ENCODE results near the gene CFAP97.

DNA sequence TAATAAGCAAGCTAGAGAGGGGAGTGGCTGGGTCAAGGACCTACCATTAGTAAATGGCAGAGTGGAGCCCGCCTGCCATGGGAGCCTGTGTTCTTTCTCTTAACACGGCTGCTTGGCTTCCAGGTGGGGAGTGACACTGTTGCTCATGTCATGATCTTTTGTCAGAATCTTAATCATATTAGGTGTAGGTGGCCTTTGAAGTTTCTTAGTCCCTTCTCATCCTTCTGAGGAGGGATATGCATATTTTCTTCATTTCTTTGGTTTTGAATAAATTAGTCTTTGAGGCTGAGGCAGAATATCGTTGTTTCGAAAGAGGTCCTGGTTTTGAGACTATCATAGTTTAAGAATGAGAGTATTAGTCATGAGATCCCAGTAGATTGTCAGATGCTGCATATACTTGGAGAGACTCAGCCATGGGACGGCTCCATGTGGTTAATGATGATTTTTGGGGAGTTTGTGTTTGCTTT, 34.4 kb upstream of the CFAP97 start:
- TF ChIP-seq POLR2AphosphoS5 (IDR thresholded peaks at IDR 0.05; ENCODE audit: low read depth, low read length) (no peak), SIN3A (IDR thresholded peaks at IDR 0.05; ENCODE audit: borderline replicate concordance, insufficient read depth, low read length) (no peak), TAF1 (IDR thresholded peaks at IDR 0.05; ENCODE audit: borderline replicate concordance, insufficient read depth, low read length) (no peak), FOXP2 (optimal IDR thresholded peaks at IDR 0.05; ENCODE audit: borderline replicate concordance, extremely low read depth, extremely low read length, insufficient read depth) (no peak)
- TF ChIP-seq, protein P1, sequence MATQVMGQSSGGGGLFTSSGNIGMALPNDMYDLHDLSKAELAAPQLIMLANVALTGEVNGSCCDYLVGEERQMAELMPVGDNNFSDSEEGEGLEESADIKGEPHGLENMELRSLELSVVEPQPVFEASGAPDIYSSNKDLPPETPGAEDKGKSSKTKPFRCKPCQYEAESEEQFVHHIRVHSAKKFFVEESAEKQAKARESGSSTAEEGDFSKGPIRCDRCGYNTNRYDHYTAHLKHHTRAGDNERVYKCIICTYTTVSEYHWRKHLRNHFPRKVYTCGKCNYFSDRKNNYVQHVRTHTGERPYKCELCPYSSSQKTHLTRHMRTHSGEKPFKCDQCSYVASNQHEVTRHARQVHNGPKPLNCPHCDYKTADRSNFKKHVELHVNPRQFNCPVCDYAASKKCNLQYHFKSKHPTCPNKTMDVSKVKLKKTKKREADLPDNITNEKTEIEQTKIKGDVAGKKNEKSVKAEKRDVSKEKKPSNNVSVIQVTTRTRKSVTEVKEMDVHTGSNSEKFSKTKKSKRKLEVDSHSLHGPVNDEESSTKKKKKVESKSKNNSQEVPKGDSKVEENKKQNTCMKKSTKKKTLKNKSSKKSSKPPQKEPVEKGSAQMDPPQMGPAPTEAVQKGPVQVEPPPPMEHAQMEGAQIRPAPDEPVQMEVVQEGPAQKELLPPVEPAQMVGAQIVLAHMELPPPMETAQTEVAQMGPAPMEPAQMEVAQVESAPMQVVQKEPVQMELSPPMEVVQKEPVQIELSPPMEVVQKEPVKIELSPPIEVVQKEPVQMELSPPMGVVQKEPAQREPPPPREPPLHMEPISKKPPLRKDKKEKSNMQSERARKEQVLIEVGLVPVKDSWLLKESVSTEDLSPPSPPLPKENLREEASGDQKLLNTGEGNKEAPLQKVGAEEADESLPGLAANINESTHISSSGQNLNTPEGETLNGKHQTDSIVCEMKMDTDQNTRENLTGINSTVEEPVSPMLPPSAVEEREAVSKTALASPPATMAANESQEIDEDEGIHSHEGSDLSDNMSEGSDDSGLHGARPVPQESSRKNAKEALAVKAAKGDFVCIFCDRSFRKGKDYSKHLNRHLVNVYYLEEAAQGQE (IDR thresholded peaks at IDR 0.05; ENCODE audit: insufficient read depth in 1 of 2, low read depth in 2 of 2, low read length in 2 of 2), result no peak
